Thyroid gland (tissue), 4 donors: ENCODE measurements around the gene KCNG2.

ENCODE experiments used
- CTCF ChIP-seq, 6 experiments: fragments of 200-600 bp in 3 of 6; fragments of 450-650 bp in 3 of 6; sonication (generic) in 3 of 6; IDR thresholded peaks; one replicate each; pipeline ENCODE4 v1.5.1; 2016 to 2019; ENCODE audit warnings: antibody characterized with exemption in 6 of 6, mild to moderate bottlenecking in 2 of 6, inconsistent platforms in 1 of 6, moderate library complexity in 1 of 6
- POLR2A ChIP-seq, 2 donors: fragments of 450-650 bp; IDR thresholded peaks; one replicate each; pipeline ENCODE4 v1.6.1; 2017; ENCODE audit warnings: antibody characterized with exemption in 2 of 2, mild to moderate bottlenecking in 2 of 2, moderate library complexity in 1 of 2

GRCh38 chr18:79756826-79757225 is 40.9 kb upstream of the KCNG2 start:
- TF ChIP-seq CTCF (IDR thresholded peaks at IDR 0.05) (no peak), POLR2A (IDR thresholded peaks at IDR 0.05) (no peak)
